Activated T-helper 17 cell treated with anti-CD3 and anti-CD28 coated beads, Interleukin-2, amount 50 U/mL, for 72 hours (primary cell): ENCODE measurements around the gene BCL11B. TPM values are rescaled to one million over a fixed set of nuclear protein-coding genes. Genes with fewer than 3 reads are reported as not detected.

Experiments
- ATAC-seq: fragments of 150-1000 bp; cut with Tn5 transposase; replicated peaks from 2 replicates; pipeline ENCODE4 v1.10.0; 2021; ENCODE audit warnings: mild to moderate bottlenecking, moderate library complexity
- H3K27ac Mint-ChIP-seq: one replicate; pipeline ENCODE4 v1.8.0; 2022; ENCODE audit warnings: mixed read lengths
- H3K27me3 Mint-ChIP-seq: one replicate; pipeline ENCODE4 v1.8.0; 2022; ENCODE audit warnings: mixed read lengths
- H3K36me3 Mint-ChIP-seq: one replicate; pipeline ENCODE4 v1.8.0; 2022; ENCODE audit warnings: low read depth, mild to moderate bottlenecking, mixed read lengths
- H3K4me1 Mint-ChIP-seq: one replicate; pipeline ENCODE4 v1.8.0; 2022; ENCODE audit warnings: mixed read lengths
- H3K4me3 Mint-ChIP-seq: one replicate; pipeline ENCODE4 v1.8.0; 2022; ENCODE audit warnings: mild to moderate bottlenecking, mixed read lengths
- H3K9me3 Mint-ChIP-seq: one replicate; pipeline ENCODE4 v1.8.0; 2022; ENCODE audit warnings: mixed read lengths
- total RNA-seq, 2 donors: library from RNA; stranded (reverse); gene quantifications; one replicate each; pipeline ENCODE4 v1.2.3, GENCODE V29; 2022

Gene BCL11B
- total RNA-seq, 2 donors from 2014 or later = 51.4 to 52.9 TPM

GRCh38 chr14:99277530-99277929, 5.5 kb upstream of the BCL11B start:
- H3K9me3 Mint-ChIP-seq = no peaks in the 10 kb centered on the region
- H3K4me1 Mint-ChIP-seq = peaks cover 9% of the 10 kb centered on the region
- H3K4me3 Mint-ChIP-seq = peak overlapping the region; percentile 2
- peaks cover under 1% of the 10 kb centered on the region for H3K36me3 Mint-ChIP-seq
- H3K27ac Mint-ChIP-seq = no peak overlapping the region
- H3K27me3 Mint-ChIP-seq = no peaks in the 10 kb centered on the region
- ATAC-seq = no peak

- Mint-ChIP-seq H3K36me3 (peaks cover 11% of the 10 kb centered on the region), H3K4me1 (peaks cover 13% of the 10 kb centered on the region), H3K4me3 (no peak overlapping the region), H3K27me3 (no peaks in the 10 kb centered on the region), H3K27ac (no peak overlapping the region), H3K9me3 (no peaks in the 10 kb centered on the region)
- no peak for ATAC-seq
Observed at GRCh38 chr14:99276482-99276881, 4.5 kb upstream of the BCL11B start.

GRCh38 chr14:99275222-99275584, 3.2 kb upstream of the BCL11B start:
- Mint-ChIP-seq H3K27ac (peak overlapping the region; percentile 24), H3K4me1 (peaks cover 13% of the 10 kb centered on the region), H3K36me3 (peaks cover 18% of the 10 kb centered on the region), H3K4me3 (peak overlapping the region; percentile 95), H3K27me3 (no peaks in the 10 kb centered on the region), H3K9me3 (no peaks in the 10 kb centered on the region)
- ATAC-seq = no peak

- peak; percentile 38 for ATAC-seq
- Mint-ChIP-seq H3K27ac (peak overlapping the region; percentile 59), H3K9me3 (no peaks in the 10 kb centered on the region), H3K4me1 (peaks cover 13% of the 10 kb centered on the region), H3K27me3 (no peaks in the 10 kb centered on the region), H3K36me3 (peaks cover 23% of the 10 kb centered on the region), H3K4me3 (peak overlapping the region; percentile 95)
Observed at GRCh38 chr14:99274346-99275221, 2.6 kb upstream of the BCL11B start.

- Mint-ChIP-seq H3K4me3 (peak overlapping the region; percentile 95), H3K27ac (peak overlapping the region; percentile 59), H3K27me3 (no peaks in the 10 kb centered on the region), H3K9me3 (no peaks in the 10 kb centered on the region), H3K36me3 (peaks cover 29% of the 10 kb centered on the region), H3K4me1 (peaks cover 13% of the 10 kb centered on the region)
- peak; percentile 22 for ATAC-seq
Observed at GRCh38 chr14:99273766-99274345, 1.9 kb upstream of the BCL11B start.

- Mint-ChIP-seq H3K9me3 (no peaks in the 10 kb centered on the region), H3K4me3 (peak overlapping the region; percentile 95), H3K4me1 (peaks cover 13% of the 10 kb centered on the region), H3K36me3 (peaks cover 37% of the 10 kb centered on the region), H3K27me3 (no peaks in the 10 kb centered on the region), H3K27ac (peak overlapping the region; percentile 98)
- ATAC-seq = peak; percentile 8
Observed at GRCh38 chr14:99272899-99273765, 1.1 kb upstream of the BCL11B start.

- peak overlapping the region; percentile 98 for H3K27ac Mint-ChIP-seq
- H3K4me1 Mint-ChIP-seq = peaks cover 13% of the 10 kb centered on the region
- H3K36me3 Mint-ChIP-seq = peaks cover 42% of the 10 kb centered on the region
- H3K27me3 Mint-ChIP-seq = no peaks in the 10 kb centered on the region
- no peaks in the 10 kb centered on the region for H3K9me3 Mint-ChIP-seq
- no peak for ATAC-seq
- peak overlapping the region; percentile 95 for H3K4me3 Mint-ChIP-seq
Observed at GRCh38 chr14:99272632-99272898, 568 bp upstream of the BCL11B start.

- no peaks in the 10 kb centered on the region for H3K27me3 Mint-ChIP-seq
- no peak for ATAC-seq
- peaks cover 54% of the 10 kb centered on the region for H3K36me3 Mint-ChIP-seq
- peak overlapping the region; percentile 95 for H3K4me3 Mint-ChIP-seq
- H3K4me1 Mint-ChIP-seq = peaks cover 16% of the 10 kb centered on the region
- H3K27ac Mint-ChIP-seq = peak overlapping the region; percentile 98
- no peaks in the 10 kb centered on the region for H3K9me3 Mint-ChIP-seq
Observed at GRCh38 chr14:99271221-99271941, 616 bp downstream of the BCL11B start.

- peaks cover 61% of the 10 kb centered on the region for H3K36me3 Mint-ChIP-seq
- H3K4me1 Mint-ChIP-seq = peaks cover 23% of the 10 kb centered on the region
- H3K9me3 Mint-ChIP-seq = no peaks in the 10 kb centered on the region
- H3K27ac Mint-ChIP-seq = peak overlapping the region; percentile 98
- ATAC-seq = no peak
- H3K4me3 Mint-ChIP-seq = peak overlapping the region; percentile 96
- no peaks in the 10 kb centered on the region for H3K27me3 Mint-ChIP-seq
Observed at GRCh38 chr14:99270458-99271220, 1.4 kb downstream of the BCL11B start.

GRCh38 chr14:99268810-99269707, 2.9 kb downstream of the BCL11B start:
- Mint-ChIP-seq H3K27ac (peak overlapping the region; percentile 99), H3K4me3 (peak overlapping the region; percentile 96), H3K9me3 (no peaks in the 10 kb centered on the region), H3K36me3 (peaks cover 77% of the 10 kb centered on the region), H3K4me1 (peaks cover 23% of the 10 kb centered on the region), H3K27me3 (no peaks in the 10 kb centered on the region)
- no peak for ATAC-seq

- Mint-ChIP-seq H3K4me1 (peaks cover 23% of the 10 kb centered on the region), H3K36me3 (peaks cover 87% of the 10 kb centered on the region), H3K27me3 (no peaks in the 10 kb centered on the region), H3K9me3 (no peaks in the 10 kb centered on the region), H3K4me3 (peak overlapping the region; percentile 96), H3K27ac (peak overlapping the region; percentile 99)
- ATAC-seq = no peak
Observed at GRCh38 chr14:99267837-99268781, 3.9 kb downstream of the BCL11B start.

- Mint-ChIP-seq H3K27ac (peak overlapping the region; percentile 99), H3K36me3 (peaks cover 92% of the 10 kb centered on the region), H3K9me3 (no peaks in the 10 kb centered on the region), H3K4me1 (peaks cover 23% of the 10 kb centered on the region), H3K27me3 (no peaks in the 10 kb centered on the region), H3K4me3 (peak overlapping the region; percentile 96)
- ATAC-seq = no peak
Observed at GRCh38 chr14:99267381-99267780, 4.6 kb downstream of the BCL11B start.
